Measurements from ENCODE around the gene BABAM2.

BABAM2 gene

GRCh38 chr2:28377195-28377816 is 486.8 kb downstream of the BABAM2 start:
- Histone ChIP-seq H3K4me2 (ENCODE audit: insufficient read depth, low read length) (no peak overlapping the region), H3K79me2 (ENCODE audit: insufficient read depth, low read length) (no peaks in the 10 kb centered on the region), H4K20me1 (ENCODE audit: insufficient read depth, low read length) (peaks cover 2% of the 10 kb centered on the region; the same call in 1 of the 2 replicates), H3K9ac (ENCODE audit: low read depth, low read length) (no peak overlapping the region), H3K27ac (ENCODE audit: low read length) (no peak overlapping the region), H3K9me3 (ENCODE audit: insufficient read depth, low read length, severe bottlenecking) (no peaks in the 10 kb centered on the region), H3K4me3 (ENCODE audit: low read depth in 1 of 2, low read length in 2 of 2) (no peak overlapping the region), H3K4me1 (ENCODE audit: insufficient read depth, low read length) (no peaks in the 10 kb centered on the region), H3K27me3 (ENCODE audit: insufficient read depth, low read length, poor library complexity) (no peaks in the 10 kb centered on the region), H3K36me3 (ENCODE audit: insufficient read depth, low read length) (no peaks in the 10 kb centered on the region), H2AFZ (ENCODE audit: low read depth, low read length) (no peak overlapping the region)
- ATAC-seq (ENCODE audit: insufficient read depth, low read depth): no peak
- DNase-seq: no peak
- no peak for TF ChIP-seq CTCF (IDR thresholded peaks at IDR 0.05; ENCODE audit: borderline replicate concordance, extremely low read depth, low read length, poor library complexity, severe bottlenecking)
- TF ChIP-seq EZH2 (IDR thresholded peaks at IDR 0.05; ENCODE audit: borderline replicate concordance, low read depth, low read length, severe bottlenecking): no peak

GRCh38 chr2:28377984-28378678 is 487.6 kb downstream of the BABAM2 start:
- Histone ChIP-seq H3K9ac (ENCODE audit: low read depth, low read length) (no peak overlapping the region), H2AFZ (ENCODE audit: low read depth, low read length) (no peak overlapping the region)

DNA sequence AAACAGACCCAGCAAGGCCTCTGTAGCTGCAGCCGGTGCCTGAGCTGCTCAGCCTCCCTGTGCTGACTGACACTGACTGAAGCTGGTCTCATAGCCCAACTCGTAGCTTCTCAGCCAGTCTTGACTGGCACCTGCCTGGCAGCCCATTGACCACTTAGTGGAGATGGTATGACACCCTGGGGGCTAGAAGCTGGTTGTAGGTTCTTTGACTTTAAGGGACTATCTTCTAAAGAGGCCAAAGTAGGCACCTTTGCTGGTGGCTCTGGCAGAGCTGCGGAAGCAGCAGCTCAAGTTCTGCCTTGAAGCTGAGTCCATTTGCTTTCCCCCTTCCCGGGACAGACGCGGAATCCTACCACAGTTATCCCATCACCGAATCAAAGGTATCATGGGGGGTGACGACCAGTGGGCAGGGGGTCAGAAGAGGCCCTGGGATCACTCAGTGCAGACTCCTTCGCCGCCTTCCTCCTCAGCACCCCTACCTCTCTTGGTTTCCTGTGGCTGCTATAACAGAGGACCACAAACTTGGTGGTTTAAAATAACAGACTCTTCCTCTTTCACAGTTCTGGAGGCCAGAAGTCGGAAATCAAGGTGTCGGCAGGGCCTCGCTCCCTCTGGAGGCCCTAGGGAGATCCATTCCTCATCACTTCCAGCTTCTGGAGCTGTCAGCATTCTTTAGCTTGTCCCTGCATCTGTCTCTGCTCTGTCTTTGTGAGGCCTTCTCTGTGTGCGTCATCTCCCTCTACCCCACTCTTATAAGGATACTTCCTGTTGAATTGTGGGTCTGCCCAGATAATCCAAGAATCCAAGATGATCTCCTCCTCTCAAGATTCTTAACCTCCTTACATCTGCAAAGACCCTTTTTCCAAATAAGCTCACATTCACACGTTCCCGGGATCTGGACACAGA is 488.4 kb downstream of the BABAM2 start:
- Histone ChIP-seq H3K4me2 (ENCODE audit: insufficient read depth, low read length) (no peak overlapping the region), H3K27me3 (ENCODE audit: insufficient read depth, low read length, poor library complexity) (no peaks in the 10 kb centered on the region)
- DNase-seq: no peak

More at GRCh38 chr2:28377984-28378678, 487.6 kb downstream of the BABAM2 start:
- H3K36me3 ChIP-seq (ENCODE audit: insufficient read depth, low read length): no peaks in the 10 kb centered on the region
- no peaks in the 10 kb centered on the region for H3K9me3 ChIP-seq (ENCODE audit: insufficient read depth, low read length, severe bottlenecking)
- peaks cover 2% of the 10 kb centered on the region; the same call in 1 of the 2 replicates for H4K20me1 ChIP-seq (ENCODE audit: insufficient read depth, low read length)
- no peaks in the 10 kb centered on the region for H3K27me3 ChIP-seq (ENCODE audit: insufficient read depth, low read length, poor library complexity)
- H3K27ac ChIP-seq (ENCODE audit: low read length): no peak overlapping the region
- H3K79me2 ChIP-seq (ENCODE audit: insufficient read depth, low read length): no peaks in the 10 kb centered on the region
- H3K4me3 ChIP-seq (ENCODE audit: low read depth in 1 of 2, low read length in 2 of 2): no peak overlapping the region
- H3K4me1 ChIP-seq (ENCODE audit: insufficient read depth, low read length): no peaks in the 10 kb centered on the region
- ATAC-seq (ENCODE audit: insufficient read depth, low read depth) (no peak), DNase-seq (no peak)
- no peak for TF ChIP-seq CTCF (IDR thresholded peaks at IDR 0.05; ENCODE audit: borderline replicate concordance, extremely low read depth, low read length, poor library complexity, severe bottlenecking)
- no peak for TF ChIP-seq EZH2 (IDR thresholded peaks at IDR 0.05; ENCODE audit: borderline replicate concordance, low read depth, low read length, severe bottlenecking)
- H3K4me2 ChIP-seq (ENCODE audit: insufficient read depth, low read length): no peak overlapping the region

More for the DNA sequence above, 488.4 kb downstream of the BABAM2 start:
- Histone ChIP-seq H3K36me3 (ENCODE audit: insufficient read depth, low read length) (no peaks in the 10 kb centered on the region), H4K20me1 (ENCODE audit: insufficient read depth, low read length) (peaks cover 2% of the 10 kb centered on the region; the same call in 1 of the 2 replicates), H3K9me3 (ENCODE audit: insufficient read depth, low read length, severe bottlenecking) (no peaks in the 10 kb centered on the region), H2AFZ (ENCODE audit: low read depth, low read length) (no peak overlapping the region), H3K4me1 (ENCODE audit: insufficient read depth, low read length) (no peaks in the 10 kb centered on the region), H3K27ac (ENCODE audit: low read length) (no peak overlapping the region), H3K9ac (ENCODE audit: low read depth, low read length) (no peak overlapping the region), H3K4me3 (ENCODE audit: low read depth in 1 of 2, low read length in 2 of 2) (no peak overlapping the region), H3K79me2 (ENCODE audit: insufficient read depth, low read length) (no peaks in the 10 kb centered on the region)
- ATAC-seq (ENCODE audit: insufficient read depth, low read depth): no peak
- TF ChIP-seq EZH2 (IDR thresholded peaks at IDR 0.05; ENCODE audit: borderline replicate concordance, low read depth, low read length, severe bottlenecking) (no peak), CTCF (IDR thresholded peaks at IDR 0.05; ENCODE audit: borderline replicate concordance, extremely low read depth, low read length, poor library complexity, severe bottlenecking) (no peak)

All from DND-41 (cell line).